Esophagus squamous epithelium (tissue), 5 donors: ENCODE measurements around the gene RBM33. TPM values are rescaled to one million over a fixed set of nuclear protein-coding genes. Genes with fewer than 3 reads are reported as not detected.
A peak's percentile ranks its signal among the peaks of the same experiment; 100 is the strongest.

ENCODE experiments used
- DNase-seq: peaks from one replicate; lab custom pipeline; 2025; lab: John Stamatoyannopoulos, UW
- H3K27ac ChIP-seq, 4 donors: fragments of 200-600 bp; sonication (generic); one replicate each; pipeline ENCODE4 v1.5.1; 2016 to 2019; ENCODE audit warnings: mild to moderate bottlenecking in 1 of 4
- H3K27me3 ChIP-seq, 4 donors: fragments of 200-600 bp; sonication (generic); 1 replicate in 3 of 4; 2 replicates in 1 of 4; pipeline versions ENCODE4 v1.5.1 to v1.6.0; 2017 to 2021; ENCODE audit warnings: antibody characterized with exemption in 1 of 4
- H3K36me3 ChIP-seq, 3 donors: fragments of 200-600 bp; sonication (generic); one replicate each; pipeline ENCODE4 v1.5.1; 2016 to 2019
- H3K4me1 ChIP-seq, 3 donors: fragments of 200-600 bp; sonication (generic); one replicate each; pipeline ENCODE4 v1.5.1; 2017 to 2019
- H3K4me3 ChIP-seq, 4 donors: fragments of 200-600 bp; sonication (generic); 1 replicate in 3 of 4; 2 replicates in 1 of 4; pipeline ENCODE4 v1.5.1; 2016 to 2019; ENCODE audit warnings: mild to moderate bottlenecking in 2 of 4, moderate library complexity in 1 of 4
- H3K9me3 ChIP-seq, 3 donors: fragments of 200-600 bp; sonication (generic); one replicate each; pipeline ENCODE4 v1.5.1; 2016 to 2019
- POLR2A ChIP-seq, 4 donors: fragments of 450-650 bp; IDR thresholded peaks; one replicate each; pipeline ENCODE4 v1.6.1; 2017; ENCODE audit warnings: antibody characterized with exemption in 4 of 4, mild to moderate bottlenecking in 4 of 4, moderate library complexity in 3 of 4
- WGBS, 2 donors: methylation state at CpG; one replicate each; pipeline ENCODE4 v1.1.5; 2018; 5-methylcytosine and 5-hydroxymethylcytosine counted together
- intact Hi-C: fragments of 100-400 bp; cut with DNase I; formaldehyde crosslinking; loops from one replicate; pipeline ENCODE4 v1.15.0; 2022
- total RNA-seq, 4 donors: library from RNA; depleted of rRNA; stranded (reverse); fragments of >200 nt; gene quantifications; one replicate each; pipeline ENCODE4 v1.1.0, GENCODE V29; 2016
- TF ChIP-seq, protein P1 (sequence below), 6 experiments: fragments of 450-650 bp in 4 of 6; fragments of 200-600 bp in 2 of 6; sonication (generic) in 2 of 6; IDR thresholded peaks; one replicate each; pipeline ENCODE4 v1.5.1; 2016 to 2019; ENCODE audit warnings: antibody characterized with exemption in 6 of 6, mild to moderate bottlenecking in 4 of 6, moderate library complexity in 4 of 6
- donor health status: DM: yes; HTN: yes; CAD: no.

Gene RBM33
- total RNA-seq, 4 donors from 2014 or later: 20.3 to 45.6 (median 26.9) TPM

- DNase-seq: no peak
- H3K4me1 ChIP-seq: peaks cover 14 to 58% (median 32%) of the 10 kb centered on the region in 3 donors
- intact Hi-C loops: no loop called here
- peaks cover 0 to 22% (median 5%) of the 10 kb centered on the region in 3 donors for H3K9me3 ChIP-seq
- WGBS, 2 donors: 91% methylated on average over 3 of the region's 3 CpGs
- peaks cover 0 to 23% (median 9%) of the 10 kb centered on the region in 3 donors for H3K36me3 ChIP-seq
- H3K4me3 ChIP-seq: no peak overlapping the region
- H3K27me3 ChIP-seq: no peaks in the 10 kb centered on the region
- H3K27ac ChIP-seq: no peak overlapping the region
- TF ChIP-seq, protein P1, sequence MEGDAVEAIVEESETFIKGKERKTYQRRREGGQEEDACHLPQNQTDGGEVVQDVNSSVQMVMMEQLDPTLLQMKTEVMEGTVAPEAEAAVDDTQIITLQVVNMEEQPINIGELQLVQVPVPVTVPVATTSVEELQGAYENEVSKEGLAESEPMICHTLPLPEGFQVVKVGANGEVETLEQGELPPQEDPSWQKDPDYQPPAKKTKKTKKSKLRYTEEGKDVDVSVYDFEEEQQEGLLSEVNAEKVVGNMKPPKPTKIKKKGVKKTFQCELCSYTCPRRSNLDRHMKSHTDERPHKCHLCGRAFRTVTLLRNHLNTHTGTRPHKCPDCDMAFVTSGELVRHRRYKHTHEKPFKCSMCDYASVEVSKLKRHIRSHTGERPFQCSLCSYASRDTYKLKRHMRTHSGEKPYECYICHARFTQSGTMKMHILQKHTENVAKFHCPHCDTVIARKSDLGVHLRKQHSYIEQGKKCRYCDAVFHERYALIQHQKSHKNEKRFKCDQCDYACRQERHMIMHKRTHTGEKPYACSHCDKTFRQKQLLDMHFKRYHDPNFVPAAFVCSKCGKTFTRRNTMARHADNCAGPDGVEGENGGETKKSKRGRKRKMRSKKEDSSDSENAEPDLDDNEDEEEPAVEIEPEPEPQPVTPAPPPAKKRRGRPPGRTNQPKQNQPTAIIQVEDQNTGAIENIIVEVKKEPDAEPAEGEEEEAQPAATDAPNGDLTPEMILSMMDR (IDR thresholded peaks at IDR 0.05): no peak
- no peak for TF ChIP-seq POLR2A (IDR thresholded peaks at IDR 0.05)
Measured at GRCh38 chr7:155648752-155649339, 4.4 kb downstream of the RBM33 start.

DNA sequence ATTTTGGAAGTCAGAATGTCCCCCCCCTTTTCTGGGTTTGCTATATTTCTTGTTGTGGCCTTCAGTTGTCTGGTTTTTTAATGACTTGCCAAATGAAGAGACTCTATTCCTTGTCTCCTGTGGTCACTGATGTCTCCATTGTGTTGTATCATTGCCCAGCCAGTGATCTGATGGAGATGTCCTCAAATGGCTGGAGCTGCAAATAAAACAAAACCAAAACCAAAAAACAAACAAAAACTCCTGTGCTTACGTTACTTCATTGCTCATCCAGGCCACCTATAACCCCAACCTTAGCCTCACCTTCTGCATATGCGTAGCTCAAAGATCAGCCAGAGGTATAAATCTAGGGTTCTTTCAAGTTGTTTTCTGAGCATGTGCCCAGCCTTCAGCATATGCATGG, 5.1 kb downstream of the RBM33 start:
- H3K4me1 ChIP-seq: peaks cover 15 to 66% (median 40%) of the 10 kb centered on the region in 3 donors
- 85 to 91% methylated on average over 2 of the region's 2 CpGs for WGBS, 2 donors
- H3K27me3 ChIP-seq: no peaks in the 10 kb centered on the region
- no peak overlapping the region for H3K4me3 ChIP-seq
- peaks cover 0 to 23% (median 9%) of the 10 kb centered on the region in 3 donors for H3K36me3 ChIP-seq
- TF ChIP-seq, protein P1 (IDR thresholded peaks at IDR 0.05): no peak
- TF ChIP-seq POLR2A (IDR thresholded peaks at IDR 0.05): no peak
- no peak overlapping the region for H3K27ac ChIP-seq
- H3K9me3 ChIP-seq: peaks cover 0 to 22% (median 5%) of the 10 kb centered on the region in 3 donors
- intact Hi-C loops: no loop called here
- DNase-seq: no peak

DNA sequence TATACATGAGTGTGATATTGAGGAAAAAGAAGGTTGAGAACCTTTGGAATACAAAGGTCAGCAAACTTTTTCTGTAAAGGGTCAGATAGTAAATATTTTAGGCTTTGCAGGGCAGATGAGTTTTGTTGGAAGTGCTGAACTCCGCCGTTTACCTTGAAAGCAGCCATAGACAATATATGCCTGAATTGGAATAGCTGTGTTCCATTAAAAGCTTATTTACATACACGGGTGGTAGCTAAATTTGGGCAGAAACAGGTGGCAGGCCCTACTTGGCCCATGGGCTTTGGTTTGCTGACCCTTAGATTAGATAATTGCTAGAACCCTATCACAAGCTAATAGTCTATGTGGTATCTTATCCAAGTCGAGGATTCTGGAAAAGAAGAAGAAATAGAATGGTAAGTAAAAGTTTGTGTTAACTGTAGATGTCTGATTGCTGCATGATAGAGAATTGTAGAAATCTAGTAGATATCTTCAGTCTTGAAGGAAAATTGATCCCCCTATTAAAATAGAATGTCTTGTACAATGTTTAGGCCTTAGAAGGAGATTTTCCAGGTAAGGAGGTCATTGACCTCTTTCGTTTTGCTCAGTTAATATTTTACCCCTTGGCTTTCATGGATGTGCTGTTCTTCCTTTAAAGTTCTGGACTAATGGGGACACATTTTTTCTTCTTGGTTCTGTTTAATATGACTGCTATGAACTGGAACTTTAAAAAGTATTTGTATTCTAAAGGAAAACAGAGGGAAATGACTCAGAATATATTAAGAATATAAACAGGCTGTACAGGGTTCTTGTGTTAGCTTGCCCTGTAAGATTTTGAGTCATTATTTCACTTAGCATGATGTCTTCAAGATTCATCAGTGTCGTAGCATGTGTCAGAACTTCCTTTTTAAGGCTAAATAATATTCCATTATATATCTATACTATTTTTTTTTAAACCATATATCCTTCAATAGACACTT, 8.0 kb downstream of the RBM33 start:
- Histone ChIP-seq H3K27ac (peak overlapping the region in 3 of 4 donors; percentile 59 to 77 (median 74)), H3K27me3 (no peaks in the 10 kb centered on the region), H3K9me3 (peaks cover 0 to 22% (median 5%) of the 10 kb centered on the region in 3 donors), H3K4me3 (no peak overlapping the region), H3K36me3 (peaks cover 0 to 19% (median 8%) of the 10 kb centered on the region in 3 donors), H3K4me1 (peaks cover 10 to 64% (median 29%) of the 10 kb centered on the region in 3 donors)
- TF ChIP-seq, protein P1 (IDR thresholded peaks at IDR 0.05): no peak
- no peak for TF ChIP-seq POLR2A (IDR thresholded peaks at IDR 0.05)
- no peak for DNase-seq
- intact Hi-C loops: no loop called here
- WGBS, 2 donors: 70 to 72% methylated on average over 6 of the region's 6 CpGs

- H3K27ac ChIP-seq: peak overlapping the region; percentile 49 to 77 (median 66)
- H3K9me3 ChIP-seq: peaks cover 0 to 14% (median 0%) of the 10 kb centered on the region in 3 donors
- no peak for DNase-seq
- H3K36me3 ChIP-seq: peaks cover 0 to 5% (median 0%) of the 10 kb centered on the region in 3 donors
- intact Hi-C loops: no loop called here
- WGBS, 2 donors: 28 to 48% methylated on average over 2 of the region's 2 CpGs
- TF ChIP-seq, protein P1 (IDR thresholded peaks at IDR 0.05): no peak
- no peak for TF ChIP-seq POLR2A (IDR thresholded peaks at IDR 0.05)
- no peak overlapping the region for H3K4me3 ChIP-seq
- H3K27me3 ChIP-seq: no peaks in the 10 kb centered on the region
- peaks cover 10 to 73% (median 36%) of the 10 kb centered on the region in 3 donors for H3K4me1 ChIP-seq
Measured at GRCh38 chr7:155653803-155654202, 9.3 kb downstream of the RBM33 start.
